ENCODE results near the gene CYTH3. TPM values are rescaled to one million over a fixed set of nuclear protein-coding genes. Genes with fewer than 3 reads are reported as not detected.

Gene CYTH3
- total and polyA plus RNA-seq, 12 donors, result 15.9 to 27.9 (median 20.5) TPM

DNA sequence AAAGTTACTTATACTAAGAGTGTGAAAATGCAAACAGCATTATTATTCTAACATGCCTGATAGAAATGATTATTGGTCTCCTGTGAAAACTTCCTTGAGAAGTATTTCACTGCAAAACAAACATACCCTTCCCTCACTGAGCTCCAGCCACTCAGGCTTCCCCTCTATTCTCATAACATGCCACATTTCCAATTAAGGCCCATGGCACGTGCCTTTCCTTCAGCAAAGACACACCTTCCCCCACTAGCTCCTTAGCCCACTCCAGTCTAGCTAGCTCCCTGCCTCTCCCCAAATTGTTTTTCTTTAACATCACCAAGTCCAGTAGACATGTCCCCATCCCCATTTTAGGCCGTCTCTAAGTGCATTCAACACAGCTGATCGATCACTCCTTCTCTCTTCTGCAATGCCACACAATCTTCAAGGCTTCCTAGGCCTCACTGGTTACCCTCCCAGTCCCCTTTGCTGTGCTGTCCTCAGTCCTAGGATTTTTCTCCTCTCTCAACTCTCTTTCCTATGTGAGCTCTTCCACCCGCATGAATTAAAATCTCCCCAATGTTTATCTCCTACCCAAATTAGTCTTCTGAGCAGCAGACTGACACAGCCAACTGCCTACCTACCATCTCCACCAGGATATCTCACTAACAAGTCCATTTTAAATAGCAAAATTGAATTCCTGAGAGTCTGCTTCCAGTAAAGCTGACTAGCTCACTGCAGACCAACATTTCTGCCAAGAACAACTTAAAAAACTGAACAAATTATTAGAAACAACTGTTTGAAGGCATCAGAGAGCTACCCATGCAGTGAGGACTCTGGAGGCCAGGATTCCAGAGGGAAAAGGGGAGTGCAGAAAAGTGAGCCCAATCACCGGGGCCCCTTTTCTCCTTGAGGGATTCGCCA, 11.9 kb downstream of the CYTH3 start:
- H3K4me3 ChIP-seq, result no peak overlapping the region
- H3K4me1 ChIP-seq, result peaks cover 15 to 96% (median 75%) of the 10 kb centered on the region in 9 donors
- peak overlapping the region; percentile 6 to 79 (median 68) for H3K27ac ChIP-seq
- intact Hi-C loops (cut with DNase I), result loop anchor here in 2 of 10 donors (5.0 to 10.0 kb wide), 2 partner anchors 33 to 96 kb away; no protein-coding TSS in a partner anchor
- 67 to 72% methylated on average over 6 of the region's 6 CpGs for WGBS, 2 donors
- peaks cover 0 to 6% (median 0%) of the 10 kb centered on the region in 9 donors for H3K36me3 ChIP-seq
- ATAC-seq, result peak in 6 of 8 donors; percentile 10 to 47 (median 26)
- peak in 1 of 2 donors; percentile 29 for DNase-seq
- H3K27me3 ChIP-seq, result no peaks in the 10 kb centered on the region
- TF ChIP-seq, protein P1, sequence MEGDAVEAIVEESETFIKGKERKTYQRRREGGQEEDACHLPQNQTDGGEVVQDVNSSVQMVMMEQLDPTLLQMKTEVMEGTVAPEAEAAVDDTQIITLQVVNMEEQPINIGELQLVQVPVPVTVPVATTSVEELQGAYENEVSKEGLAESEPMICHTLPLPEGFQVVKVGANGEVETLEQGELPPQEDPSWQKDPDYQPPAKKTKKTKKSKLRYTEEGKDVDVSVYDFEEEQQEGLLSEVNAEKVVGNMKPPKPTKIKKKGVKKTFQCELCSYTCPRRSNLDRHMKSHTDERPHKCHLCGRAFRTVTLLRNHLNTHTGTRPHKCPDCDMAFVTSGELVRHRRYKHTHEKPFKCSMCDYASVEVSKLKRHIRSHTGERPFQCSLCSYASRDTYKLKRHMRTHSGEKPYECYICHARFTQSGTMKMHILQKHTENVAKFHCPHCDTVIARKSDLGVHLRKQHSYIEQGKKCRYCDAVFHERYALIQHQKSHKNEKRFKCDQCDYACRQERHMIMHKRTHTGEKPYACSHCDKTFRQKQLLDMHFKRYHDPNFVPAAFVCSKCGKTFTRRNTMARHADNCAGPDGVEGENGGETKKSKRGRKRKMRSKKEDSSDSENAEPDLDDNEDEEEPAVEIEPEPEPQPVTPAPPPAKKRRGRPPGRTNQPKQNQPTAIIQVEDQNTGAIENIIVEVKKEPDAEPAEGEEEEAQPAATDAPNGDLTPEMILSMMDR (IDR thresholded peaks at IDR 0.05), result no peak
- H3K9me3 ChIP-seq, result no peaks in the 10 kb centered on the region

DNA sequence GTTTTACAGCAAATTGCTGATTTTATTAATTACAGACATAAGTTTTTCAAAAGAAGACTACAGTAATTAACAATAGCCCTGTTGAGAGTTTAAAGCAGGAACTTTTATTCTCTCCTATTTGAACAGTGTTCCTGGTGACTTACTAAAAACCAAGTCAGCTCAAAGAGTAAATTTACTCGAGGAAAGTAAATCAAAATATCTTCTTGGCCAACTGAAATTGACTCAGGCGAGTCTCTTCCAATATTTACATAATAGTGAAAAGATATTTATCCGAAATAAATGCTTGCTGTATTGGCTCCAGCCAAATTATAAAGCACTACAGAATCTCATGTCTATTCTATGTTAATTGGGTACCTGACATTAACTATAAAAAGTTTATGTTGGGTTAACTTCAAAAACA, 13.2 kb downstream of the CYTH3 start:
- intact Hi-C loops (cut with DNase I), result loop anchor here in 3 of 10 donors (5.0 kb wide), 2 partner anchors 58 to 97 kb away; no protein-coding TSS in a partner anchor
- Histone ChIP-seq H3K9me3 (no peaks in the 10 kb centered on the region), H3K4me3 (peak overlapping the region in 2 of 10 donors; percentile 1 to 27), H3K27ac (peak overlapping the region; percentile 38 to 79 (median 62)), H3K36me3 (peaks cover 0 to 6% (median 0%) of the 10 kb centered on the region in 9 donors), H3K4me1 (peaks cover 15 to 100% (median 87%) of the 10 kb centered on the region in 9 donors), H3K27me3 (no peaks in the 10 kb centered on the region)
- no peak for ATAC-seq
- 48 to 57% methylated on average over 3 of the region's 3 CpGs for WGBS, 2 donors
- TF ChIP-seq, protein P1 (IDR thresholded peaks at IDR 0.05), result no peak
- no peak for DNase-seq

DNA sequence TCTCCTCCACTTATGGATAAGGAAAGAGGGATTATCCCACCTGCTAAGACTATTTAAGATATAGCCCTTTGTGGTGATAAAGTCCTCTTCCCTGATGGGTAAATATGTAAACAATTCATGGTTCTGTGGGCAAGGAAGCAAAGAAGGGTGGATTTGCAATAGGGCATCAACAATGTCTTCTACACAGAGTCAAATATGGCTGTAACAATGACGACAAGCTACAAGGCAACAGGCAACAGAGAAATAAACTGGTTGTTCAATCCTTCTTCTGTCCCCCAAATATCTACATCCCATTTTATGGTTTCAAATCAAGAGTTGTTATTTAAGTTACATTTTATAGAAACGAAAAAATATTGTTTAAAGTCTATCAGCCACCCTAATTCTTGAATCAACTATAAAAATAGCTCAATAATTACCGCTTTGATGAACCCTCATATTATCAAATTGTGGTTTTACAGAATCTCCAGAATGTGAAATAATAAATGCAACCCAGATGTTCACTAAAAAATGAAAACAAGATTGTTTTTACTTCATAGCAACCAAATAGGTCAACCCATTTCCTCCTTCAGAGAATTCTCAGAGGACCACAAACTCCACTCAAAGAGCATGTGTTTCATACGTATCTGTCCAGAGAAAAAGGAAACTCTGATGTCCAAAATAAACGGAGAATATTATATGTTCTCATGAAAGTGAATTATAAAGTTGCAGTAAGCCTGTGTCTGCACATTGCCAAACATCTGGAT, 13.8 kb downstream of the CYTH3 start:
- peak in 7 of 8 donors; percentile 45 to 72 (median 63) for ATAC-seq
- intact Hi-C loops (cut with DNase I), result loop anchor here in 3 of 10 donors (5.0 kb wide), 2 partner anchors 59 to 96 kb away; no protein-coding TSS in a partner anchor
- 44 to 48% methylated on average over 5 of the region's 5 CpGs for WGBS, 2 donors
- Histone ChIP-seq H3K9me3 (no peaks in the 10 kb centered on the region), H3K4me3 (peak overlapping the region in 2 of 10 donors; percentile 1 to 27), H3K36me3 (peaks cover 0 to 6% (median 0%) of the 10 kb centered on the region in 9 donors), H3K4me1 (peaks cover 15 to 100% (median 89%) of the 10 kb centered on the region in 9 donors), H3K27ac (peak overlapping the region; percentile 43 to 79 (median 66)), H3K27me3 (no peaks in the 10 kb centered on the region)
- no peak for DNase-seq
- TF ChIP-seq, protein P1 (IDR thresholded peaks at IDR 0.05), result no peak

DNA sequence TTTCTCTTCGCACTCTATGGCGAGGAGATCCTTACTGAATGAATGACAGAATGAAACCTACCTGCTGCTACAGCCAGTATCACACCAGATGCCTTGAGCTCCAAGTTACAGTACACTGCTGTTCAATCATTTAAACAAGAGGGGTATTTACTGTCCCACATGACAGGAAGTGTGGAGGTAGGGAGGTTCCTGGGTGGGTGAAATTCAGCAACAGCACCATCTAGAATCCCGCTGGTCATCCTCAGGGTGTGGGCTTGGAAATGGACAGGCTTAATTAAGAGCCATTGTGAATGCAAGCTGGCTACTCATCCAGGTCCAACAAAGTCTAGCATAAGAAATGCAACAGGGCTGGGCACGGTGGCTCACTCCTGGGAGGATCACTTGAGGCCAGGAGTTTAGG, 14.7 kb downstream of the CYTH3 start:
- Histone ChIP-seq H3K4me3 (no peak overlapping the region), H3K27me3 (no peaks in the 10 kb centered on the region), H3K27ac (peak overlapping the region; percentile 4 to 79 (median 66)), H3K36me3 (no peaks in the 10 kb centered on the region), H3K9me3 (no peaks in the 10 kb centered on the region), H3K4me1 (peaks cover 19 to 100% (median 86%) of the 10 kb centered on the region in 9 donors)
- WGBS, 2 donors, result 82 to 89% methylated on average over 4 of the region's 4 CpGs
- ATAC-seq, result no peak
- intact Hi-C loops (cut with DNase I), result loop anchor here in 3 of 10 donors (5.0 kb wide), 2 partner anchors 60 to 95 kb away; no protein-coding TSS in a partner anchor
- no peak for DNase-seq
- TF ChIP-seq, protein P1 (IDR thresholded peaks at IDR 0.05), result no peak

Data from heart right ventricle (tissue), 16 donors.